Karpas-422 (cell line): Measurements from ENCODE around the gene ZGLP1. TPM values are rescaled to one million over a fixed set of nuclear protein-coding genes. Genes with fewer than 3 reads are reported as not detected.
"Not testable (repeated sequence)": the region's sequence is repeated elsewhere in the genome, so short reads cannot be mapped to it uniquely, and the experiment has no call there.

ENCODE experiments used
- DNase-seq: peaks from one replicate; pipeline ENCODE4 v3.0.0-alpha.2; 2015
- H2AFZ ChIP-seq: fragments of 200-600 bp; sonication (generic); 2 replicates; pipeline ENCODE4 v1.6.1; 2014; ENCODE audit warnings: antibody characterized with exemption, low read length, mixed read lengths
- H3K27ac ChIP-seq: fragments of 200-600 bp; sonication (generic); 2 replicates; pipeline ENCODE4 v1.5.1; 2014; ENCODE audit warnings: mild to moderate bottlenecking, low read length, moderate library complexity
- H3K27me3 ChIP-seq: fragments of 200-600 bp; sonication (generic); 2 replicates; pipeline ENCODE4 v1.6.1; 2014; ENCODE audit warnings: low read length, mixed read lengths
- H3K36me3 ChIP-seq: fragments of 200-600 bp; sonication (generic); 2 replicates; pipeline ENCODE4 v1.6.1; 2014; ENCODE audit warnings: low read length, mixed read lengths; ENCODE audit not compliant: insufficient read depth
- H3K4me1 ChIP-seq: fragments of 200-600 bp; sonication (generic); 2 replicates; pipeline ENCODE4 v1.6.1; 2014; ENCODE audit warnings: mild to moderate bottlenecking, low read length, mixed read lengths
- H3K4me2 ChIP-seq: fragments of 200-600 bp; sonication (generic); 2 replicates; pipeline ENCODE4 v1.6.1; 2014; ENCODE audit warnings: low read length, low read depth, mild to moderate bottlenecking; ENCODE audit not compliant: poor library complexity, severe bottlenecking
- H3K4me3 ChIP-seq: fragments of 200-600 bp; sonication (generic); 2 replicates; pipeline ENCODE4 v1.5.1; 2014; ENCODE audit warnings: mild to moderate bottlenecking, antibody characterized with exemption, low read length, mixed read lengths
- H3K79me2 ChIP-seq: fragments of 200-600 bp; sonication (generic); 2 replicates; pipeline ENCODE4 v1.6.1; 2014; ENCODE audit warnings: mild to moderate bottlenecking, low read length, mixed read lengths
- H3K9ac ChIP-seq: fragments of 200-600 bp; sonication (generic); 2 replicates; pipeline ENCODE4 v1.6.0; 2014; ENCODE audit warnings: low read length
- H3K9me2 ChIP-seq: fragments of 200-600 bp; sonication (generic), shearing (Covaris generic); replicated peaks from 2 replicates; pipeline ENCODE4 v1.6.0; 2014; ENCODE audit warnings: mild to moderate bottlenecking, low read length, moderate library complexity; ENCODE audit not compliant: insufficient read depth
- H3K9me3 ChIP-seq: fragments of 300-700, 200-600 bp; sonication (generic); 2 replicates; pipeline ENCODE4 v1.6.1; 2014; ENCODE audit warnings: low read length, mixed read lengths
- H4K20me1 ChIP-seq: fragments of 200-600 bp; sonication (generic); 2 replicates; pipeline ENCODE4 v1.6.1; 2014; ENCODE audit warnings: mild to moderate bottlenecking, antibody characterized with exemption, low read length, low read depth; ENCODE audit not compliant: insufficient read depth
- total RNA-seq: library from RNA; depleted of rRNA; stranded (reverse); fragments of >200 nt; shearing (Covaris generic); gene quantifications from 2 replicates; pipeline ENCODE4 v1.2.3, GENCODE V29; 2014; ENCODE audit warnings: low replicate concordance

Gene ZGLP1
- total RNA-seq, 1 experiment from 2014 or later, result 5.3 TPM

DNA sequence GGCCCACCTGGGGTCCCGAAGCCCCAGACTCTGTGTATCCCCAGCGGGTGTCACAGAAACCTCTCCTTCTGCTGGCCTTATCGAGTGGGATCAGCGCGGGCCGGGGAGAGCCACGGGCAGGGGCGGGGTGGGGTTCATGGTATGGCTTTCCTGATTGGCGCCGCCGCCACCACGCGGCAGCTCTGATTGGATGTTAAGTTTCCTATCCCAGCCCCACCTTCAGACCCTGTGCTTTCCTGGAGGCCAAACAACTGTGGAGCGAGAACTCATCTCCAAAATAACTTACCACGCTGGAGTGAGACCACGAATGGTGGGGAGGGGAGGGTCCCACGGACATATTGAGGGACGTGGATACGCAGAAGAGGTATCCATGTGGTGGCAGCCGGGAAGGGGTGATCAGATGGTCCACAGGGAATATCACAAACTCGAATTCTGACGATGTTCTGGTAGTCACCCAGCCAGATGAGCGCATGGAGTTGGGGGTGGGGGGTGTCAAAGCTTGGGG, 20.9 kb downstream of the ZGLP1 start:
- Histone ChIP-seq H3K27ac (peak overlapping the region; percentile 50), H3K4me2 (peak overlapping the region; percentile 76), H3K4me1 (peaks cover 30% of the 10 kb centered on the region), H3K27me3 (no peaks in the 10 kb centered on the region), H3K9me2 (no peaks in the 10 kb centered on the region), H3K4me3 (peak overlapping the region; percentile 68; the same call in 1 of the 2 replicates), H2AFZ (peak overlapping the region; percentile 93), H3K79me2 (no peaks in the 10 kb centered on the region), H3K36me3 (no peaks in the 10 kb centered on the region), H3K9ac (peak overlapping the region; percentile 79), H4K20me1 (no peaks in the 10 kb centered on the region), H3K9me3 (no peaks in the 10 kb centered on the region)
- DNase-seq, result peak; percentile 94

DNA sequence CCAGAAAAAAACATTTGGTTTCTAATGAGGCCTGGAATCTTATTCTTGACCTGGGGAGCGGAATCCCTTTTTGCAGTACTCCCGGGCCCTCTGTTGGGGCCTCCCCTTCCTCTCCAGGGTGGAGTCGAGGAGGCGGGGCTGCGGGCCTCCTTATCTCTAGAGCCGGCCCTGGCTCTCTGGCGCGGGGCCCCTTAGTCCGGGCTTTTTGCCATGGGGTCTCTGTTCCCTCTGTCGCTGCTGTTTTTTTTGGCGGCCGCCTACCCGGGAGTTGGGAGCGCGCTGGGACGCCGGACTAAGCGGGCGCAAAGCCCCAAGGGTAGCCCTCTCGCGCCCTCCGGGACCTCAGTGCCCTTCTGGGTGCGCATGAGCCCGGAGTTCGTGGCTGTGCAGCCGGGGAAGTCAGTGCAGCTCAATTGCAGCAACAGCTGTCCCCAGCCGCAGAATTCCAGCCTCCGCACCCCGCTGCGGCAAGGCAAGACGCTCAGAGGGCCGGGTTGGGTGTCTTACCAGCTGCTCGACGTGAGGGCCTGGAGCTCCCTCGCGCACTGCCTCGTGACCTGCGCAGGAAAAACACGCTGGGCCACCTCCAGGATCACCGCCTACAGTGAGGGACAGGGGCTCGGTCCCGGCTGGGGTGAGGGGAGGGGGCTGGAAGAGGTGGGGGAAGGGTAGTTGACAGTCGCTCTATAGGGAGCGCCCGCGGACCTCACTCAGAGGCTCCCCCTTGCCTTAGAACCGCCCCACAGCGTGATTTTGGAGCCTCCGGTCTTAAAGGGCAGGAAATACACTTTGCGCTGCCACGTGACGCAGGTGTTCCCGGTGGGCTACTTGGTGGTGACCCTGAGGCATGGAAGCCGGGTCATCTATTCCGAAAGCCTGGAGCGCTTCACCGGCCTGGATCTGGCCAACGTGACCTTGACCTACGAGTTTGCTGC, 22.5 kb downstream of the ZGLP1 start, which contains the start of gene ICAM4:
TSS of gene ICAM4 (plus strand) at position 153 of the 935 bp plus-strand sequence. CDS start at position 211, 58 bp downstream.
- Histone ChIP-seq H3K4me2 (no peak within 1 kb of the TSS), H3K4me1 (peaks cover 30% of the 10 kb centered on the region), H3K9me3 (no peaks in the 10 kb centered on the region), H3K9me2 (no peaks in the 10 kb centered on the region), H3K36me3 (no peaks in the 10 kb centered on the region), H4K20me1 (no peaks in the 10 kb centered on the region), H3K79me2 (no peaks in the 10 kb centered on the region), H3K9ac (no peak within 1 kb of the TSS), H3K27me3 (no peaks in the 10 kb centered on the region), H3K27ac (no peak within 1 kb of the TSS), H3K4me3 (no peak within 1 kb of the TSS), H2AFZ (no peak within 1 kb of the TSS)
- no peak for DNase-seq

- Histone ChIP-seq H3K9ac (no peak overlapping the region), H3K27me3 (no peaks in the 10 kb centered on the region), H3K27ac (no peak overlapping the region), H2AFZ (no peak overlapping the region), H3K4me1 (peaks cover 27% of the 10 kb centered on the region), H3K4me2 (no peak overlapping the region), H3K4me3 (no peak overlapping the region), H3K9me2 (no peaks in the 10 kb centered on the region), H4K20me1 (no peaks in the 10 kb centered on the region), H3K36me3 (no peaks in the 10 kb centered on the region), H3K79me2 (no peaks in the 10 kb centered on the region), H3K9me3 (no peaks in the 10 kb centered on the region)
- DNase-seq, result no peak
Observed at GRCh38 chr19:10285393-10285792, 24.2 kb downstream of the ZGLP1 start.

GRCh38 chr19:10284960-10285278, 24.7 kb downstream of the ZGLP1 start:
- Histone ChIP-seq H3K27ac (no peak overlapping the region), H3K27me3 (no peaks in the 10 kb centered on the region), H3K4me1 (peaks cover 22% of the 10 kb centered on the region), H2AFZ (no peak overlapping the region), H4K20me1 (no peaks in the 10 kb centered on the region), H3K9me2 (no peaks in the 10 kb centered on the region), H3K36me3 (no peaks in the 10 kb centered on the region), H3K4me2 (no peak overlapping the region), H3K9me3 (no peaks in the 10 kb centered on the region), H3K4me3 (no peak overlapping the region), H3K9ac (no peak overlapping the region), H3K79me2 (no peaks in the 10 kb centered on the region)
- DNase-seq, result no peak

GRCh38 chr19:10284065-10284959, 25.3 kb downstream of the ZGLP1 start:
- H3K9me3 ChIP-seq, result no peaks in the 10 kb centered on the region
- H3K27ac ChIP-seq, result no peak overlapping the region
- no peak overlapping the region for H3K9ac ChIP-seq
- peaks cover 17% of the 10 kb centered on the region for H3K4me1 ChIP-seq
- H3K36me3 ChIP-seq, result no peaks in the 10 kb centered on the region
- H2AFZ ChIP-seq, result no peak overlapping the region
- no peaks in the 10 kb centered on the region for H4K20me1 ChIP-seq
- no peaks in the 10 kb centered on the region for H3K79me2 ChIP-seq
- H3K9me2 ChIP-seq, result no peaks in the 10 kb centered on the region
- no peak for DNase-seq
- H3K4me2 ChIP-seq, result no peak overlapping the region
- no peak overlapping the region for H3K4me3 ChIP-seq
- no peaks in the 10 kb centered on the region for H3K27me3 ChIP-seq

DNA sequence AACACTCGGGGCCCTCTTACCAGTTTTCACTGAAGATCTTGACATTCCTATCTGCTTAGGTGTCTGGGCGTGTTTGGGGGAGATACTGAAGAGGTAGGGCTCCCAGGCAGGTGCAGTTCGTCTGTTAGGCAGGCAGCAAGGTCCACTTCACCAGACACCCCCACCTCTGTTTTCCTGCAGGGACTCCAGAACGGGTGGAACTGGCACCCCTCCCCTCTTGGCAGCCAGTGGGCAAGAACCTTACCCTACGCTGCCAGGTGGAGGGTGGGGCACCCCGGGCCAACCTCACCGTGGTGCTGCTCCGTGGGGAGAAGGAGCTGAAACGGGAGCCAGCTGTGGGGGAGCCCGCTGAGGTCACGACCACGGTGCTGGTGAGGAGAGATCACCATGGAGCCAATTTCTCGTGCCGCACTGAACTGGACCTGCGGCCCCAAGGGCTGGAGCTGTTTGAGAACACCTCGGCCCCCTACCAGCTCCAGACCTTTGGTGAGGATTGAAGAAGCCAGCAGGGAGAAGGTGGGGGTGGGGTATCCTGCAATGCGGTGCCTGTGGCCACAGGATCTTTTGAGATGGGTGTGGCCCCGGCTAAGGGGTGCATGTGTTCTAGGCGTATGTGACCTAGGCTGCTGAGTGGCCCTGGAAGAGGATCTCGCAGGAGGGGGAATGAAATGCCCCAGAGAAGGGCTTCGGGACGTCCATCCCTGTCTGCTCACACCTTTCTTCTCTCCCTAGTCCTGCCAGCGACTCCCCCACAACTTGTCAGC, 26.1 kb downstream of the ZGLP1 start:
- Histone ChIP-seq H3K79me2 (no peaks in the 10 kb centered on the region), H3K27me3 (no peaks in the 10 kb centered on the region), H4K20me1 (no peaks in the 10 kb centered on the region), H3K4me2 (no peak overlapping the region), H3K27ac (no peak overlapping the region), H3K4me1 (peaks cover 8% of the 10 kb centered on the region), H3K4me3 (no peak overlapping the region), H2AFZ (no peak overlapping the region), H3K9ac (no peak overlapping the region), H3K9me2 (no peaks in the 10 kb centered on the region), H3K9me3 (no peaks in the 10 kb centered on the region), H3K36me3 (no peaks in the 10 kb centered on the region)
- DNase-seq, result no peak

DNA sequence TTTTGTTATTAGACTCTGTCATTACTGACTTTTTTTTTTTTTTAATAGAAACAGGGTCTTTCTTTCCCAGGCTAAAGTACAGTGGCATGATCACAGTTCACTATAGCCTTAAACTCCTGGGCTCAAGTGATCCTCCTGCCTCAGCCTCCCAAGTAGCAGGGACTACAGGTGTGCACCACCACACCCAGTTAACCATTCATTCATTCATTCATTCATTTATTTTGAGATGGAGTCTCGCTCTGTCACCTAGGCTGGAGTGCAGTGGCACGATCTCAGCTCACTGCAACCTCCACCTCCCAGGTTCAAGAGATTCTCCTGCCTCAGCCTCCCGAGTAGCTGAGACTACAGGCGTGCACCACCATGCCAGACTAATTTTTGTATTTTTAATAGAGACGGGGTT, 27.6 kb downstream of the ZGLP1 start:
- H3K4me1 ChIP-seq, H3K27me3 ChIP-seq, H3K9ac ChIP-seq, H3K4me3 ChIP-seq, H3K36me3 ChIP-seq, DNase-seq, H3K9me2 ChIP-seq, H3K4me2 ChIP-seq, H3K27ac ChIP-seq, H3K9me3 ChIP-seq, H3K79me2 ChIP-seq, H2AFZ ChIP-seq, H4K20me1 ChIP-seq: not testable (repeated sequence)
